ENCODE measurements around the gene NBPF8. TPM values are rescaled to one million over a fixed set of nuclear protein-coding genes. Genes with fewer than 3 reads are reported as not detected.
"Not testable (repeated sequence)": the region's sequence is repeated elsewhere in the genome, so short reads cannot be mapped to it uniquely, and the experiment has no call there.

Gene NBPF8
- total RNA-seq, 2 donors from 2014 or later = 12.5 to 22.7 TPM

GRCh38 chr1:120425063-120425462 is 10.2 kb downstream of the NBPF8 start:
- H3K27ac ChIP-seq; H3K27me3 ChIP-seq (replicated peaks; ENCODE audit: insufficient read depth); H3K36me3 ChIP-seq; ATAC-seq (ENCODE audit: insufficient number of reproducible peaks, low FRiP score, low read depth); H3K4me3 ChIP-seq; H3K9me3 ChIP-seq; H3K4me1 ChIP-seq (ENCODE audit: control insufficient read depth in 1 of 2, low read depth in 2 of 2); DNase-seq (ENCODE audit: low spot score): not testable (repeated sequence)

GRCh38 chr1:120431626-120432025 is 16.8 kb downstream of the NBPF8 start:
- H3K4me3 ChIP-seq; H3K36me3 ChIP-seq; ATAC-seq (ENCODE audit: insufficient number of reproducible peaks, low FRiP score, low read depth); H3K4me1 ChIP-seq (ENCODE audit: control insufficient read depth in 1 of 2, low read depth in 2 of 2); DNase-seq (ENCODE audit: low spot score); H3K27ac ChIP-seq; H3K27me3 ChIP-seq (replicated peaks; ENCODE audit: insufficient read depth); H3K9me3 ChIP-seq: not testable (repeated sequence)

GRCh38 chr1:120433831-120434230 is 19.0 kb downstream of the NBPF8 start:
- H3K9me3 ChIP-seq; DNase-seq (ENCODE audit: low spot score); ATAC-seq (ENCODE audit: insufficient number of reproducible peaks, low FRiP score, low read depth); H3K27me3 ChIP-seq (replicated peaks; ENCODE audit: insufficient read depth); H3K4me3 ChIP-seq; H3K4me1 ChIP-seq (ENCODE audit: control insufficient read depth in 1 of 2, low read depth in 2 of 2); H3K27ac ChIP-seq; H3K36me3 ChIP-seq: not testable (repeated sequence)

- not testable (repeated sequence) for DNase-seq (ENCODE audit: low spot score); H3K27ac ChIP-seq; H3K4me3 ChIP-seq; ATAC-seq (ENCODE audit: insufficient number of reproducible peaks, low FRiP score, low read depth); H3K4me1 ChIP-seq (ENCODE audit: control insufficient read depth in 1 of 2, low read depth in 2 of 2); H3K9me3 ChIP-seq; H3K27me3 ChIP-seq (replicated peaks; ENCODE audit: insufficient read depth); H3K36me3 ChIP-seq
Observed at GRCh38 chr1:120449124-120449523, 34.3 kb downstream of the NBPF8 start.

Other genes starting within 250 kb of the NBPF8 start
- gene SEC22B, start 238.5 kb upstream of the NBPF8 start, total RNA-seq = 10 to 100 TPM; 24.9 to 44.8 TPM